HG03108 (cell line): ENCODE data around the gene STAT5A.
"Not testable (repeated sequence)": the region's sequence is repeated elsewhere in the genome, so short reads cannot be mapped to it uniquely, and the experiment has no call there.

ENCODE experiments used
- ATAC-seq: cut with Tn5 transposase; IDR thresholded peaks from one replicate; pipeline ENCODE4 v1.9.1; 2021; ENCODE audit warnings: moderate library complexity; ENCODE audit not compliant: unreplicated experiment

The STAT5A gene

DNA sequence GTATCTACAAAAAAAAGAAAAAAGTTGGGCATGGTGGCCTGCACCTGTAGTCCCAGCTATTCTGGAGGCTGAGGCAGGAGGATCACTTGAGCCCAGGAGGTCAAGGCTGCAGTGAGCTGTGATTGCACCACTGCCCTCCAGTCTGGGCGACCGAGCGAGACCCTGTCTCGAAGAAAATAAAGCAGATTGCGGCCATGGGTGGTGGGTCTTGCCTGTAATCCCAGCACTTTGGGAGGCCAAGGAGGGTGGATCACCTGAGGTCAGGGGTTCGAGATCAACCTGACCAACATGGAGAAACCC is 16.7 kb downstream of the STAT5A start:
- not testable (repeated sequence) for ATAC-seq

DNA sequence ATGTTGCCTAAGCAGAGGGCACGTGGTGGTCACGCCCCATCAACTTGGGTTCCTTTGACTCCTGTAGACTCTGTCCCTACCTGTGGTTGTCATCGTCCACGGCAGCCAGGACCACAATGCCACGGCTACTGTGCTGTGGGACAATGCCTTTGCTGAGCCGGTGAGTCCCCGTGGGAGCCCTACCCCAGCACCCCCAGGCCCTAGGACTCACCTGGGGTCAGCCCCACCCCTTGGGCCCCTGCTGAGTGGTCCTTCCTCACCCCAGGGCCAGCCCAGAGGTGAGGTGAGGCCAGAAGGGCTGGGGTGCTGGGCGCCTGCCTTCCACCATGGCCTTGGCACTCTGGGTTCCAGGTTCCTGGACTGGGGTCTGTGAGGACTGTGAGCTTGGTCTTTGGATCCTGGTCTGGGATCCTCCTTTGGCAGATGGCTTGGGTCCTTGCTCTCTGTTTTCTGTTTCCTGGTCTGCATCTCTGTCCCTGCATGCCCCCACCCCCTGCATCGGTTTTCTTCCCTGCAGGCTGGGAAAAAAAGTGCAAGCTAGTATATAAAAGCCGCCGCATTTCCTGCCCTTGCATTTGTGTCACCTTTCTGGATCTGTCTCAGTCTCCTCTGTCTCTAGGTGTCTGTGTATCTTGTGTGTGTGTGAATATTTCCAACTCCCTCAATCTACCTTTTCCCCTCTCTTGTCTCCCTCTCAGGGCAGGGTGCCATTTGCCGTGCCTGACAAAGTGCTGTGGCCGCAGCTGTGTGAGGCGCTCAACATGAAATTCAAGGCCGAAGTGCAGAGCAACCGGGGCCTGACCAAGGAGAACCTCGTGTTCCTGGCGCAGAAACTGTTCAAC is 17.5 kb downstream of the STAT5A start:
- ATAC-seq = no peak

DNA sequence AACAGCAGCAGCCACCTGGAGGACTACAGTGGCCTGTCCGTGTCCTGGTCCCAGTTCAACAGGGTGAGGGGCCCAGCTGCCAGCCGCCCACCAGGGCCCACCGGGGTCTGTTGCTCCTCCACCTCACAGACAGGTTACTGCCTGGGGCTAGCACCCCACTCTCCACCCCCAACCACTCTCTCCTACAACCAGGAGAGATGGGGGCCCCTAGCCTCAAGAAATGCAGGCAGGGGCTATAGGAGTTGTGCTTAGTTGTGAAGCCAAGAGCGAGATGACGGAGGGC is 18.0 kb downstream of the STAT5A start:
- ATAC-seq = no peak

DNA sequence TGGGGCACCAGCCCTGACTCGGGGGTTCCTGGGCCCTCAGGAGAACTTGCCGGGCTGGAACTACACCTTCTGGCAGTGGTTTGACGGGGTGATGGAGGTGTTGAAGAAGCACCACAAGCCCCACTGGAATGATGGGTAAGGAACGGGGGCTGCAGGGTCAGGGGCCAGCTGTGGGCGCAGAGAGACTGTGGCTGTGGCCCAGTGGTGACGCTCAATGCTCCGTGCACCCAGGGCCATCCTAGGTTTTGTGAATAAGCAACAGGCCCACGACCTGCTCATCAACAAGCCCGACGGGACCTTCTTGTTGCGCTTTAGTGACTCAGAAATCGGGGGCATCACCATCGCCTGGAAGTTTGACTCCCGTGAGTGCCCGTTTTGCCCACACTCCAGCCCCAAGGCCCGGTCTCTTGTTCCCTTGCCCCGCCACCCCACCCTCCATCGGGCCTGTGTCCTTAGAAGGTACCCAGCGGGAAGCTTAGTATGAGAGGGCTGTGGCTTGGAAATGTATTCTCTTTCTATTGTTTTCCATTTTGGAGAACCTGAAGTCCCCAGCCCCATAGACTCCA is 19.1 kb downstream of the STAT5A start:
- ATAC-seq = no peak

DNA sequence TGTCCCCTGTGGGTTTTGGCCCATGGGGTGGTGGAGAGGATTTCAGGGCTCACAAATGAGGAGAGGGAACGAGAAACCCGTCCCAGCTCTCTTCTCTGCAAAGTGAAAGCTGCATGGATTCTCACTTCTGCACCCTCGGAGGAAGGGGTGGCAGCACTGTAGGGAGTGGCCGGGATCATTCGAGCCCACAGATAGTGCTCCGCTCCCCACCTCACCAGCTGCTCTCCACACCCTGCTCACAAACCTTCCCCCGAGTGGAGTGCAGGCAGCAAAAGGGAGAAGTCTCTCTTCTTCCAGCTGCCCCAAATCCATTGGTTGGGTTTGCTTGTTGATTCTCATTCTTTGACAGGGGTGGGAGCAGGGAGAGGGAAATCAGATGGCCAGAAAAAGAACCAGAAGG is 20.1 kb downstream of the STAT5A start:
- ATAC-seq = no peak

DNA sequence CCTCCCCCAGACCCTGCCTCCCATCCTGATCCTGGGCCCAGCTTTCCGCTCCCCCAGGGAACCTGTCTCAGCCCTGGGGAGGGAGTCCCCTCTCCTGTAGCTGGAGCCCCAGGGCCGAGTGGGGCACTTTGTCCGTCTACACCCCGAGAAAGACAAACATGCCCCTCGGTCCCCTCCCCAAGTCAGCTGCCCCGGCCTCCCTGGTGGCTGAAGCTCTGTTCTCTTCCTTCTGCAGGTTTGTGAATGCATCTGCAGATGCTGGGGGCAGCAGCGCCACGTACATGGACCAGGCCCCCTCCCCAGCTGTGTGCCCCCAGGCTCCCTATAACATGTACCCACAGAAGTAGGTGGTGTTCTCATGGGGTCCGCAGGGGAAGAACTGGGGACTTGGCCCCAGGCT is 20.8 kb downstream of the STAT5A start:
- no peak for ATAC-seq

DNA sequence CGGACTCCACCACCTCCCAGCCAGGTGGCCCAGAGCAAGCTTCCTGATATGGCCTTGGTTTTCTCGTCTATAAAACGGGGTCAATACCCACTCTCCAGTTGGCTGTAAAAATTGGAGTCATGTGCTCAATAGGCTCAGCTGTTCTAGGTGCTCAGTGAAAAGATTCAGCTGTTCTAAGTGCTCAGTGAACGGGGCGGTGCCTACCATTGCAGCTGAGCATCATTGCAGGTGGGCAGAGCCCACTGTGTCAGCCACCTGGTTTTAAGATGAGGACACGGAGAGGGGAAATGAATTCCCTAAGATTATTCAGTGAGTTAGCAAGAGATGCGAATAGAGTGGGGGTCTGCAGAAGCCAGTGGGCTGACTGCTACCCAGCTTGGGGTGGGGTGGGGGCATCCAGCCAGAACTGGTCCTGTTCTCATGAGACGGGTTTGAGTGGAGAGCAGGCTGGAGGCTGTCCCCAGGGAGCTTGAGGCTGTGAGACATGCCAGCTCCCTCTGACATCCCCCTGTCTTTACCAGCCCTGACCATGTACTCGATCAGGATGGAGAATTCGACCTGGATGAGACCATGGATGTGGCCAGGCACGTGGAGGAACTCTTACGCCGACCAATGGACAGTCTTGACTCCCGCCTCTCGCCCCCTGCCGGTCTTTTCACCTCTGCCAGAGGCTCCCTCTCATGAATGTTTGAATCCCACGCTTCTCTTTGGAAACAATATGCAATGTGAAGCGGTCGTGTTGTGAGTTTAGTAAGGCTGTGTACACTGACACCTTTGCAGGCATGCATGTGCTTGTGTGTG is 21.9 kb downstream of the STAT5A start:
- ATAC-seq = no peak

DNA sequence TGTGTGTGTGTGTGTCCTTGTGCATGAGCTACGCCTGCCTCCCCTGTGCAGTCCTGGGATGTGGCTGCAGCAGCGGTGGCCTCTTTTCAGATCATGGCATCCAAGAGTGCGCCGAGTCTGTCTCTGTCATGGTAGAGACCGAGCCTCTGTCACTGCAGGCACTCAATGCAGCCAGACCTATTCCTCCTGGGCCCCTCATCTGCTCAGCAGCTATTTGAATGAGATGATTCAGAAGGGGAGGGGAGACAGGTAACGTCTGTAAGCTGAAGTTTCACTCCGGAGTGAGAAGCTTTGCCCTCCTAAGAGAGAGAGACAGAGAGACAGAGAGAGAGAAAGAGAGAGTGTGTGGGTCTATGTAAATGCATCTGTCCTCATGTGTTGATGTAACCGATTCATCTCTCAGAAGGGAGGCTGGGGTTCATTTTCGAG is 22.5 kb downstream of the STAT5A start:
- ATAC-seq = no peak

DNA sequence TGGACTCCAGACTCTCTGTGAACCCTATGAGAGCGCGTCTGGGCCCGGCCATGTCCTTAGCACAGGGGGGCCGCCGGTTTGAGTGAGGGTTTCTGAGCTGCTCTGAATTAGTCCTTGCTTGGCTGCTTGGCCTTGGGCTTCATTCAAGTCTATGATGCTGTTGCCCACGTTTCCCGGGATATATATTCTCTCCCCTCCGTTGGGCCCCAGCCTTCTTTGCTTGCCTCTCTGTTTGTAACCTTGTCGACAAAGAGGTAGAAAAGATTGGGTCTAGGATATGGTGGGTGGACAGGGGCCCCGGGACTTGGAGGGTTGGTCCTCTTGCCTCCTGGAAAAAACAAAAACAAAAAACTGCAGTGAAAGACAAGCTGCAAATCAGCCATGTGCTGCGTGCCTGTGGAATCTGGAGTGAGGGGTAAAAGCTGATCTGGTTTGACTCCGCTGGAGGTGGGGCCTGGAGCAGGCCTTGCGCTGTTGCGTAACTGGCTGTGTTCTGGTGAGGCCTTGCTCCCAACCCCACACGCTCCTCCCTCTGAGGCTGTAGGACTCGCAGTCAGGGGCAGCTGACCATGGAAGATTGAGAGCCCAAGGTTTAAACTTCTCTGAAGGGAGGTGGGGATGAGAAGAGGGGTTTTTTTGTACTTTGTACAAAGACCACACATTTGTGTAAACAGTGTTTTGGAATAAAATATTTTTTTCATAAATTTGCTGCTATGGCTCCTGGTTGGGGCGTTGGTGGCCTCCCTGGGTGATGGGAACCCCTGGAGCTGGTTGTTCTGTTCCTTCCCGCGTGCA is 23.1 kb downstream of the STAT5A start:
- no peak for ATAC-seq

DNA sequence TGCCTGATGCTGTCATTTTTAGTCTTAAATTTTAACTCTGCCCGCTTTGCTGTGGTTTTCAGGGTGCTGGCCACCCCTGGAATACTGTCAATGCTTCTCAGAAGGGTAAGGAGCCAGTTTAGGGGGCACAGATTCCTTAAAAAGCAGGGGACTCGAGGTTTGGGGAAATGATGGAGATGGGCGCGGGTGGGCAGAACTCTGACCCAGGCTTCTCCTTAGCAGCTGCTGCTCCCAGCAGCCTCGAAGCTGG is 23.7 kb downstream of the STAT5A start:
- no peak for ATAC-seq

DNA sequence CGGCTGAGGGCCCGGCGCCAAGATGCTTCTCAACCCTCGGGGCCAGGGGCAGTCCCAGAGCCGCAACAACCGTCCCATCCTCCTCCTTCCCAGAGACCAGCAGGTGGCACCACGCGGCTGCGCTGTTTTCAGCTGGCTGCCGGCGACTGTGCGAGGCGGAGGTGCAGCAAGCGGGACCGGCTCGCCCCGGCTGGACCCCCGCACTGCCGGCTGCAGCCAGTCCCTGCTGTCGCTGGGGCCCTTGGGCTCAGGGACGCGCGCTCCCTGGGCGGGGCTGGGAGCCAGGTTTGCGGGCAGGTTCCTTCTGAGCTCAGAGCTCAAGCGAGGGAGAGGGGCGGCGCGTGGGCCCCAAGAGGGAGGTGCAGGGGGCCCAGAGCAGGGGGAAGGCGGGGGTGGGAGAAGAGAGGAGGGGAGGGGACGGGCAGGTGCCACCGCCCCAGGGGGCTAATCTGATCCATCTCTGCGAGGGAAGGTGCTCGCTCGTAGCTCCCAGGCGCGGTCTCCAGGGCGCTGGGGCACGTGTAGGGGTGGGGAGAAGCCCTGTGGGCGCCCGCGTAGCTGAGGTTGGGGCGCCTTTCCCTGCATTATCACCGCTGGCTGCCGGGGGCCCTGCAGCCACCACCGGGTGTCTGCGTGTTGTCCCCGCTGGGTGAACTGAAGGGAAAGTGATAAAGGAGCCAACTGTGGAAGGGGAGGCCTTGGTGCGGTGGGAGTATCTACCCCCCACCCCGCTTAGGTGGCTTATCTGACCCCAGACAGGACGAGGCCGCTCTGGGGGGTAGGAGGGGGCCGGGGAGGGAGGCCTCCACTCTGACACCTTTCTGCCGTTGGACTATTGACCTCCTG is 24.2 kb downstream of the STAT5A start:
- ATAC-seq = peak; percentile 45

DNA sequence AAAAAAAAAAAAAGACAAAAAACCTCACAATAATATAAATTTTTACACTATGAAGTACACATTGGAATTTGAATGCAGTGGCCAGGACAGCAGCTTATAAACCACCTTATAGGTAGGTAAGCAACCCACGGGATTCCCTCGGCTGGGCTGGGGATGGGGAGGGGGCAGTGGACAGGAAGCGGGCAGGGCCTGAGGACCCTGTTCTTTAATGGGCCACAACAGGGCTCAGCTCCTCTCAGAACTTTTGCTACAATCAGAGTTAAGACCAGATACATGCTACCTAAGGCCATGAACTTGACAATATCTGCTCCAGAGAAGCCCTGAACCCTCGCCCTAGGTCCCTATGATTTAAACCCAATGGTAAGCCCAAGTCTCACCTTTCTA is 25.1 kb downstream of the STAT5A start:
- no peak for ATAC-seq

DNA sequence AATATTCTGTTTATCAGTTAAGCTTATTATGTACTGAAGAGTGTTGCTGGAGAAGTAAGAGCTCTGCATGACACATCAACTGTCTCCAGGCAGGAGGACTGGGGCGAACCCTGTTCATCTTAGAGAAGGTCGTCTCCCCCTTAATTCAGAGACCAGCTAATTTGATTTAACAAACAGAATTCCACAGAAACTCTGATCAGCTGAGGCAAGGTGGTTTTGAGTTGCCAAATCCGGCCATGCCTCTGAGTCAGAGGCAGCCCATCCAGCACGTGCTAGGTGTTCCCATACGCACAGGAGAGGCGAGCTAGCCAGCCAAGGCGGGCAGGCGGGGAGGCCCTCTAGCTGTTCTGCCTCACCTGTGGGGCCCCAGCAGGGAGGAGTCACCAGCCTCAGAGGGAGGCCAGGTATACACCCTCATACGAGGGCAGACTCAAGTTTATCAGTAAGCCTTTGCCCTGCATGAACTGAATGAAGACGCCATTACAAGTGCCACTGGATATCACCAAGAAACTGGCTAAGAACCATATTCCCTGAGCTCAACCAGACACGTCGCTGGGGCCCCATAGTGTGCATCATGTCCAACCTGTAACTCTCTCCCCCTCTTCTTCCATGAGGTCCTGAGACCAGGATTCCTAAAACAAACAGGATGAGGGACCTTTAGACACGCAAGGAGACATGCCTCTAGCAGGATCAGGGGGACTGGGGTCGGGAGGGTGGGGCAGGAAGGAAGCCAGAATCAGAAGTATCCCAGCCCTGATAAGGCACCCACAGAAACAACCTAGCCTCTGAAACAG is 25.7 kb downstream of the STAT5A start:
- no peak for ATAC-seq

DNA sequence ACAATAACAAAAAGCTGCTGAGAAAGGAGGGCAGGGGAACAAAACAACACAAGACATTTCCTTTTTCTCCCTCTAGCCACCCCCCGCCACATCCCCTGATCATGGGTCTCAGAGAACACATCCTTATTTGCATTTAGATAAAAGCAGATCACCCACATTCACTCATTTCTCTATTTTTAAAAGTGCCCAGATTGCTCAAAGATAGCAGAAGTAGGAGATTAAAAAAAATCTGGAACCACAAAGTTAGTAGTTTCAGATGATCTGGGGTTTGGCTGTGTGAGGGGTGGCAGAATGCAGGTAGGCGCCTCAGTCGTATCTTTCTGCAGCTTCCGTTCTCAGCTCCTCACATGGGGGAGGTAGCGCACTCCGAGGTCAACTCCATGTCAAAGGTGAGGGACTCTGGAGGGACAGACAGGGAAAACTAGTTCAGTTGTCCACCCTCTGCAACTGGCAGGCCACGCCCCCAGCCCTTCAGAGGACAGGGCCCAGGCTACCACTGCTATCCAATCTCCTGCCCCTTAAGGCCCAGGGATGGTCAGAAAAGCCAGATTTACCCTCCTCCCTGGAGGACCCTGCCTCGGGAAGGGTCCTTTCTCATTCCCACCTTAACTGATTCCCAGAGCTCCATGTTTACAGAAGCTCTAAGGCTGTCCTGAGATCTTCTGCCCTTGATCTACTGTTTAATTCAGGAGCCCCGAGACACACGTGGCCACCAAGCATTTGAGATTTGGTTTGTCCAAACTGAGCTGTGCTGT is 27.3 kb downstream of the STAT5A start:
- ATAC-seq = peak; percentile 25

DNA sequence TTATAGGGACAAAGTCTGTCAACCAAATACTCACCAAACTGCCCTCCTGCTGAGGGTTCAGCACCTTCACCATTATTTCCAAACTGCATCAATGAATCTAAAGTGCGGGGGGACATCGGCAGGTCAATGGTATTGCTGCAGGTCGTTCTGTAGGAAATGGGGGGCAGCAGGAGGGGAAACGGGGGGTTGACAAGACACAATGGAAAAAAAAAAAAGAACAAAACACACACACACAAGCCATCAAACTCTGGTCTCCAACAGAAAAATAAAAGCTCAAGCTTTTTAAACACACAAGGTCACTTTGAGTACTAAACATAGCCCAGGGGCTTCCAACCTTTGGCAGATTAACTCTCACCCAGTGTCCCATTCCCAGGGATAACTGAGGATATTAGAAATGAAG is 28.5 kb downstream of the STAT5A start:
- no peak for ATAC-seq

DNA sequence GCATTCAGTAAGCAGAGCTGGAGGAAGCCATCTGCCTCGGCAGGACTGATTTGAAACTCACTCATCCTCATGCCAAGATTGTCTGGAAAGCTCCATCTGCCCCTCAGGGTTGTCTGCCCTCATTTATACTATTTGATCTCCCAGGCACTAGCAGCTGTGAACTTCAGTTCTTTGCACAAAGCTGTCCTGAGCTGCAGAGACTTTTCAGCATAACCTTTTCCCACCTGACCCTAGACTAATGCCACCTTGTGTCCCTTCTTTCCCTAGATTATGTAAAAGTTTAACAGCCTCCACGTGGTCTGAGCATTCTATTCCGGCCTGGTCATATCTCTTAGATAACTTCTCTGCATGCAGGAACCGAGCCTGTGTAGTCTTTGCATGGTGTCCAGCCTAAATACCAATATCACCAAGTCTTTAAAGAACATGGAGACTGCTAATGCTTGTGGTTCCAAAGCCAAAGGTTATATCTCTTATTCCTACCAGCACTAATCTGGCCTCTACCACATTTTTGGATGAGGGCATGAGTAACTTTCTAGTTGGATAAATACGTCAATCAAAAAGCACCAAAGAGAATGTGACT is 29.1 kb downstream of the STAT5A start:
- no peak for ATAC-seq

DNA sequence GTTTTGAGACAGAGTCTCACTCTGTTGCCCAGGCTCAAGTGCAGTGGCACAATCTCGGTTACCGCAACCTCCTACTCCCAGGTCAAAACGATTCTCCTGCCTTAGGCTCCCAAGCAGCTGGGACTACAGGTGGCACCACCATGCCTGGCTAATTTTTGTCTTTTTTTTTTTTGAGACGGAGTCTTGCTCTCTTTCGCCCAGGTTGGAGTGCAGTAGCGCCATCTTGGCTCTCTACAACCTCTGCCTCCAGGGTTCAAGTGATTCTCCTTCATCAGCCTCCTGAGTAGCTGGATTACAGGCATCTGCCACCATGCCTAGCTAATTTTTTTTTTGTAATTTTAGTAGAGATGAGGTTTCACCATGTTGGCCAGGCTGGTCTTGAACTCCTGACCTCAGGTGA is 29.7 kb downstream of the STAT5A start:
- not testable (repeated sequence) for ATAC-seq

DNA sequence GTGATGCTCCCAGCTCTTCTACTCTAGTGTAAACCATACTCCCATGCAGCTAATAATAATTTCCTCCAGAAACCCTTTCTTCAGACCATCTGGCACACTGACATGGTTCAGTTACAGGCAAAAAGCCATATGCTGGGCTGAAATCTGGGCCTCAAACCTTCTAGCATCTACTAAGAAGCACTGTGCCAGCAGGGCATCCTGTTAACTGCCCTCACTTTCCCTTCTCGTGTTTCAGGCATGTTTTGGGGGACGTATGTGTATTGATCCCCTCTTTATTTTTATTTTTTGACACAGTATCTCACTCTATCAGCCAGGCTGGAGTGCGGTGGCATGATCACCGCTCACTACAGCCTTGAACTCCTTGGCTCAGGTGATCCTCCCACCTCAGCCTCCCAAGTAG is 33.3 kb downstream of the STAT5A start:
- no peak for ATAC-seq
